HL-60 (cell line): ENCODE data around the gene SLAMF9.

Experiments
- DNase-seq, 2 experiments: peaks; one replicate each; pipeline ENCODE4 v3.0.0-alpha.2; 2010 to 2020; ENCODE audit warnings: low read depth in 1 of 2, low spot score in 1 of 2
- H3K27ac ChIP-seq: fragments of 250-450 bp; sonication (Bioruptor Pico); replicated peaks from 2 replicates; pipeline ENCODE4 v1.5.1; 2020; ENCODE audit warnings: mild to moderate bottlenecking, moderate library complexity
- H3K27me3 ChIP-seq: fragments of 250-450 bp; sonication (Bioruptor Pico); 2 replicates; pipeline ENCODE4 v1.5.1; 2021; ENCODE audit warnings: mild to moderate bottlenecking, moderate library complexity; ENCODE audit not compliant: insufficient read depth, poor library complexity, severe bottlenecking
- H3K4me3 ChIP-seq: replicated peaks from 2 replicates; pipeline ENCODE4 v1.5.1; 2011; ENCODE audit warnings: mild to moderate bottlenecking, control low read depth, low read length; ENCODE audit not compliant: insufficient read depth
- GABPA ChIP-seq: IDR thresholded peaks from 2 replicates; pipeline ENCODE4 v1.6.1; 2012; ENCODE audit warnings: low read depth
- POLR2AphosphoS5 ChIP-seq: IDR thresholded peaks from 2 replicates; pipeline ENCODE4 v1.6.1; 2012; ENCODE audit warnings: low read depth
- SPI1 ChIP-seq: IDR thresholded peaks from 2 replicates; pipeline ENCODE4 v1.6.1; 2012; ENCODE audit warnings: low read depth, mild to moderate bottlenecking, borderline replicate concordance
- TF ChIP-seq, protein P1 (sequence below): IDR thresholded peaks from 2 replicates; pipeline ENCODE4 v1.6.1; 2012; ENCODE audit warnings: low read depth; ENCODE audit not compliant: insufficient replicate concordance
- TF ChIP-seq, protein P2 (sequence below): IDR thresholded peaks from one replicate; pipeline ENCODE4 v1.5.1; 2011; ENCODE audit warnings: low read length, control low read depth, inconsistent platforms; ENCODE audit not compliant: insufficient read depth

Gene SLAMF9

DNA sequence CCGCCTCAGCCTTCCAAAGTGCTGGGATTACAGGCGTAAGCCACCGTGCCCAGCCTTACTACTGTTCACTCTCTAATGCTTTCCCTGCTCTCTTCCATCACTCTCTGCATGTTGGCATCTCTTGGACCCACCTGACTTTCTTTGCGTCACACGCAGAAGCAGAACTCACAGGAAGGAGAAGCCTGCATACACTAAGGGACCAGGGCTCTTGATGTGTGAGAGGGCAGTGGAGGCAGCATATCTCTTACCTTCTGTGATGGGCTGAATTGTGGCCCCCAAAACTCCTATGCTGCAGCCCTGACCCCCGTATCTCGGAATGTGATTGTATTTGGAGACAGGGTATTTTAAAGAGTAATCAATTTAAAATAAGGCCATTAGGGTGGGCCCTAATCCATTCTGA is 26.7 kb upstream of the SLAMF9 start:
- TF ChIP-seq, protein P1, sequence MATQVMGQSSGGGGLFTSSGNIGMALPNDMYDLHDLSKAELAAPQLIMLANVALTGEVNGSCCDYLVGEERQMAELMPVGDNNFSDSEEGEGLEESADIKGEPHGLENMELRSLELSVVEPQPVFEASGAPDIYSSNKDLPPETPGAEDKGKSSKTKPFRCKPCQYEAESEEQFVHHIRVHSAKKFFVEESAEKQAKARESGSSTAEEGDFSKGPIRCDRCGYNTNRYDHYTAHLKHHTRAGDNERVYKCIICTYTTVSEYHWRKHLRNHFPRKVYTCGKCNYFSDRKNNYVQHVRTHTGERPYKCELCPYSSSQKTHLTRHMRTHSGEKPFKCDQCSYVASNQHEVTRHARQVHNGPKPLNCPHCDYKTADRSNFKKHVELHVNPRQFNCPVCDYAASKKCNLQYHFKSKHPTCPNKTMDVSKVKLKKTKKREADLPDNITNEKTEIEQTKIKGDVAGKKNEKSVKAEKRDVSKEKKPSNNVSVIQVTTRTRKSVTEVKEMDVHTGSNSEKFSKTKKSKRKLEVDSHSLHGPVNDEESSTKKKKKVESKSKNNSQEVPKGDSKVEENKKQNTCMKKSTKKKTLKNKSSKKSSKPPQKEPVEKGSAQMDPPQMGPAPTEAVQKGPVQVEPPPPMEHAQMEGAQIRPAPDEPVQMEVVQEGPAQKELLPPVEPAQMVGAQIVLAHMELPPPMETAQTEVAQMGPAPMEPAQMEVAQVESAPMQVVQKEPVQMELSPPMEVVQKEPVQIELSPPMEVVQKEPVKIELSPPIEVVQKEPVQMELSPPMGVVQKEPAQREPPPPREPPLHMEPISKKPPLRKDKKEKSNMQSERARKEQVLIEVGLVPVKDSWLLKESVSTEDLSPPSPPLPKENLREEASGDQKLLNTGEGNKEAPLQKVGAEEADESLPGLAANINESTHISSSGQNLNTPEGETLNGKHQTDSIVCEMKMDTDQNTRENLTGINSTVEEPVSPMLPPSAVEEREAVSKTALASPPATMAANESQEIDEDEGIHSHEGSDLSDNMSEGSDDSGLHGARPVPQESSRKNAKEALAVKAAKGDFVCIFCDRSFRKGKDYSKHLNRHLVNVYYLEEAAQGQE: no peak
- no peak for TF ChIP-seq GABPA
- no peak for TF ChIP-seq SPI1
- TF ChIP-seq, protein P2, sequence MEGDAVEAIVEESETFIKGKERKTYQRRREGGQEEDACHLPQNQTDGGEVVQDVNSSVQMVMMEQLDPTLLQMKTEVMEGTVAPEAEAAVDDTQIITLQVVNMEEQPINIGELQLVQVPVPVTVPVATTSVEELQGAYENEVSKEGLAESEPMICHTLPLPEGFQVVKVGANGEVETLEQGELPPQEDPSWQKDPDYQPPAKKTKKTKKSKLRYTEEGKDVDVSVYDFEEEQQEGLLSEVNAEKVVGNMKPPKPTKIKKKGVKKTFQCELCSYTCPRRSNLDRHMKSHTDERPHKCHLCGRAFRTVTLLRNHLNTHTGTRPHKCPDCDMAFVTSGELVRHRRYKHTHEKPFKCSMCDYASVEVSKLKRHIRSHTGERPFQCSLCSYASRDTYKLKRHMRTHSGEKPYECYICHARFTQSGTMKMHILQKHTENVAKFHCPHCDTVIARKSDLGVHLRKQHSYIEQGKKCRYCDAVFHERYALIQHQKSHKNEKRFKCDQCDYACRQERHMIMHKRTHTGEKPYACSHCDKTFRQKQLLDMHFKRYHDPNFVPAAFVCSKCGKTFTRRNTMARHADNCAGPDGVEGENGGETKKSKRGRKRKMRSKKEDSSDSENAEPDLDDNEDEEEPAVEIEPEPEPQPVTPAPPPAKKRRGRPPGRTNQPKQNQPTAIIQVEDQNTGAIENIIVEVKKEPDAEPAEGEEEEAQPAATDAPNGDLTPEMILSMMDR: no peak
- no peak for TF ChIP-seq POLR2AphosphoS5
- Histone ChIP-seq H3K27me3 (peaks cover 15% of the 10 kb centered on the region), H3K4me3 (no peak overlapping the region), H3K27ac (no peak overlapping the region)
- no peak for DNase-seq

DNA sequence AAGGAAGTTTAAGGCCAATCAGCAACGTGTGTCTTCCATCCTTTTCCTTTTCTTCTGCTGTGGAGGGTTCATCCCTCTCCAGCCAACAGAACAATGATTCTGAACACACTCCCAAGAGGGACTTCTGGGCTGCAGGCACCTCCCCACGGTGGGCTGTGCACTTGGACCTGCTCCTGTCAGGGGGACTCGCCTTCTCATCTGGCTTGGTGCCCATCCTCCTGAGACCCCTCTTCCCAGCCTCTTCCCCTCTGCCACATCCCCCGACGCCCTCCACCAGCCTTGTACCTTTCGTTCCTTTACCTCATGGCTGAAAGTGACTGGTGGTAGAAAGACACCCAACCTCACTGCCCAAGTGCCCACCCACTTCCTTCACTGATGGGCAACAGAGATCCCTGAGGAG is 26.0 kb upstream of the SLAMF9 start:
- DNase-seq: no peak
- Histone ChIP-seq H3K27ac (no peak overlapping the region), H3K4me3 (no peak overlapping the region), H3K27me3 (peaks cover 17% of the 10 kb centered on the region)
- no peak for TF ChIP-seq GABPA
- TF ChIP-seq, protein P1: no peak
- TF ChIP-seq POLR2AphosphoS5: no peak
- no peak for TF ChIP-seq SPI1
- TF ChIP-seq, protein P2: no peak

- H3K27ac ChIP-seq: no peak overlapping the region
- H3K4me3 ChIP-seq: no peak overlapping the region
- DNase-seq: no peak
- H3K27me3 ChIP-seq: peaks cover 18% of the 10 kb centered on the region
- TF ChIP-seq GABPA: no peak
- TF ChIP-seq, protein P2: no peak
- no peak for TF ChIP-seq POLR2AphosphoS5
- TF ChIP-seq, protein P1: no peak
- TF ChIP-seq SPI1: no peak
Observed at GRCh38 chr1:159979257-159979656, 25.2 kb upstream of the SLAMF9 start.
